Measurements from ENCODE around the gene AK1.

GRCh38 chr9:127895811-127896210, 18.3 kb upstream of the AK1 start:
- TF ChIP-seq CTCF (IDR thresholded peaks at IDR 0.05; ENCODE audit: extremely low read depth in 1 of 2, insufficient read depth in 1 of 2, low read depth in 1 of 2, low read length in 2 of 2) (no peak), EZH2 (IDR thresholded peaks at IDR 0.05; ENCODE audit: borderline replicate concordance, low read depth, low read length, severe bottlenecking) (no peak), POLR2A (IDR thresholded peaks at IDR 0.05; ENCODE audit: low read depth, low read length) (no peak), JUN (IDR thresholded peaks at IDR 0.05; ENCODE audit: borderline replicate concordance, insufficient read depth, insufficient read length, low read depth) (no peak), POLR2AphosphoS5 (IDR thresholded peaks at IDR 0.05; ENCODE audit: insufficient read depth, low read depth, low read length) (no peak), MAX (IDR thresholded peaks at IDR 0.05; ENCODE audit: insufficient read depth, insufficient read length) (no peak), MYC (IDR thresholded peaks at IDR 0.05; ENCODE audit: low read depth, low read length) (no peak), GATA2 (IDR thresholded peaks at IDR 0.05; ENCODE audit: insufficient read depth, insufficient read length, low read depth, low read length) (no peak)

Measured in endothelial cell of umbilical vein (primary cell).